Epithelial cell of prostate (primary cell): ENCODE data around the gene ANTXRL.
"Not testable (repeated sequence)": the region's sequence is repeated elsewhere in the genome, so short reads cannot be mapped to it uniquely, and the experiment has no call there.

ENCODE experiments used
- DNase-seq: peaks from one replicate; pipeline ENCODE4 v3.0.0-alpha.2; 2011; ENCODE audit warnings: low read depth, low spot score
- H3K27ac ChIP-seq: fragments of 450-650 bp; 2 replicates; pipeline ENCODE4 v1.5.1; 2017; ENCODE audit warnings: mild to moderate bottlenecking

The ANTXRL gene

GRCh38 chr10:46292573-46293023 lies 5.8 kb downstream of the ANTXRL start:
- no peak for DNase-seq
- no peak overlapping the region for H3K27ac ChIP-seq

- H3K27ac ChIP-seq: no peak overlapping the region
- DNase-seq: no peak
These were observed 6.4 kb downstream of the ANTXRL start for GRCh38 chr10:46293228-46293627.

GRCh38 chr10:46293832-46294640 lies 7.2 kb downstream of the ANTXRL start:
- no peak for DNase-seq

GRCh38 chr10:46294641-46295220 lies 7.9 kb downstream of the ANTXRL start:
- no peak for DNase-seq
- no peak overlapping the region for H3K27ac ChIP-seq

More at GRCh38 chr10:46293832-46294640, 7.2 kb downstream of the ANTXRL start:
- H3K27ac ChIP-seq: no peak overlapping the region

GRCh38 chr10:46295350-46296010 lies 8.7 kb downstream of the ANTXRL start:
- not testable (repeated sequence) for H3K27ac ChIP-seq, DNase-seq

- not testable (repeated sequence) for DNase-seq, H3K27ac ChIP-seq
These were observed 9.3 kb downstream of the ANTXRL start for GRCh38 chr10:46296086-46296485.

GRCh38 chr10:46296641-46297141 lies 9.9 kb downstream of the ANTXRL start:
- no peak overlapping the region for H3K27ac ChIP-seq
- no peak for DNase-seq

GRCh38 chr10:46297406-46298204 lies 10.8 kb downstream of the ANTXRL start:
- DNase-seq: no peak
- no peak overlapping the region for H3K27ac ChIP-seq

GRCh38 chr10:46298477-46299285 lies 11.9 kb downstream of the ANTXRL start:
- no peak overlapping the region for H3K27ac ChIP-seq
- DNase-seq: no peak

GRCh38 chr10:46299286-46299535 lies 12.4 kb downstream of the ANTXRL start:
- no peak for DNase-seq
- H3K27ac ChIP-seq: no peak overlapping the region

- H3K27ac ChIP-seq: no peak overlapping the region
- DNase-seq: no peak
These were observed 13.0 kb downstream of the ANTXRL start for GRCh38 chr10:46299536-46300369.

GRCh38 chr10:46300370-46300711 lies 13.5 kb downstream of the ANTXRL start:
- DNase-seq, H3K27ac ChIP-seq: not testable (repeated sequence)

GRCh38 chr10:46301056-46301645 lies 14.4 kb downstream of the ANTXRL start:
- no peak overlapping the region for H3K27ac ChIP-seq
- DNase-seq: no peak

- DNase-seq: no peak
- no peak overlapping the region for H3K27ac ChIP-seq
These were observed 15.1 kb downstream of the ANTXRL start for GRCh38 chr10:46301721-46302479.

- not testable (repeated sequence) for H3K27ac ChIP-seq, DNase-seq
These were observed 16.1 kb downstream of the ANTXRL start for GRCh38 chr10:46302765-46303352.

GRCh38 chr10:46304062-46304461 lies 17.3 kb downstream of the ANTXRL start:
- no peak overlapping the region for H3K27ac ChIP-seq
- no peak for DNase-seq

GRCh38 chr10:46304671-46305070 lies 17.9 kb downstream of the ANTXRL start:
- DNase-seq, H3K27ac ChIP-seq: not testable (repeated sequence)
